Measurements from ENCODE around the gene DPF3.

DNA sequence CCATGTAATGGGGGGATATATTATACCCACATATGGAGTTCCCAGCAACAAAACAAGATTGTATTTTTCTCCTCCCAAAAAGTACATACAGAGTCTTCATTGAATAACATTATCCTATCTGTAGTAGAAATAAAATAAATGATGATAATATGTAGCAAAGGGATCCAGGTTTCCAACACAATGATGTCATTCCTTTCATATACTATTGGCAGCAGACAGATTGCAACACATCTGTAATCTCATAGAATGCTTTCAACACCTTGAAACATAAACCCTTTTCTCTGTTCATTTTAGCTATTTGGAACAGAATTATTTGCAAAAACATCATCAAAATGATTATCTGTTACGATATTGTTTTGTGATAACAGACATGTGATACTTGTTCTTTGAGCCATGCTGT lies 317.6 kb downstream of the DPF3 start:
- TF ChIP-seq, protein P1, sequence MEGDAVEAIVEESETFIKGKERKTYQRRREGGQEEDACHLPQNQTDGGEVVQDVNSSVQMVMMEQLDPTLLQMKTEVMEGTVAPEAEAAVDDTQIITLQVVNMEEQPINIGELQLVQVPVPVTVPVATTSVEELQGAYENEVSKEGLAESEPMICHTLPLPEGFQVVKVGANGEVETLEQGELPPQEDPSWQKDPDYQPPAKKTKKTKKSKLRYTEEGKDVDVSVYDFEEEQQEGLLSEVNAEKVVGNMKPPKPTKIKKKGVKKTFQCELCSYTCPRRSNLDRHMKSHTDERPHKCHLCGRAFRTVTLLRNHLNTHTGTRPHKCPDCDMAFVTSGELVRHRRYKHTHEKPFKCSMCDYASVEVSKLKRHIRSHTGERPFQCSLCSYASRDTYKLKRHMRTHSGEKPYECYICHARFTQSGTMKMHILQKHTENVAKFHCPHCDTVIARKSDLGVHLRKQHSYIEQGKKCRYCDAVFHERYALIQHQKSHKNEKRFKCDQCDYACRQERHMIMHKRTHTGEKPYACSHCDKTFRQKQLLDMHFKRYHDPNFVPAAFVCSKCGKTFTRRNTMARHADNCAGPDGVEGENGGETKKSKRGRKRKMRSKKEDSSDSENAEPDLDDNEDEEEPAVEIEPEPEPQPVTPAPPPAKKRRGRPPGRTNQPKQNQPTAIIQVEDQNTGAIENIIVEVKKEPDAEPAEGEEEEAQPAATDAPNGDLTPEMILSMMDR (IDR thresholded peaks at IDR 0.05; ENCODE audit: insufficient read depth, low read length, poor library complexity, severe bottlenecking), result no peak
- TF ChIP-seq EZH2phosphoT487 (conservative IDR thresholded peaks at IDR 0.05; ENCODE audit: low read length), result no peak
